NCI-H187 treated with DMSO at 0.1 percent for 48 hours (cell line): Measurements from ENCODE around the gene WDR17.

Source experiments
- DNase-seq: peaks from one replicate; lab custom pipeline; 2025; lab: John Stamatoyannopoulos, UW

Gene WDR17

DNA sequence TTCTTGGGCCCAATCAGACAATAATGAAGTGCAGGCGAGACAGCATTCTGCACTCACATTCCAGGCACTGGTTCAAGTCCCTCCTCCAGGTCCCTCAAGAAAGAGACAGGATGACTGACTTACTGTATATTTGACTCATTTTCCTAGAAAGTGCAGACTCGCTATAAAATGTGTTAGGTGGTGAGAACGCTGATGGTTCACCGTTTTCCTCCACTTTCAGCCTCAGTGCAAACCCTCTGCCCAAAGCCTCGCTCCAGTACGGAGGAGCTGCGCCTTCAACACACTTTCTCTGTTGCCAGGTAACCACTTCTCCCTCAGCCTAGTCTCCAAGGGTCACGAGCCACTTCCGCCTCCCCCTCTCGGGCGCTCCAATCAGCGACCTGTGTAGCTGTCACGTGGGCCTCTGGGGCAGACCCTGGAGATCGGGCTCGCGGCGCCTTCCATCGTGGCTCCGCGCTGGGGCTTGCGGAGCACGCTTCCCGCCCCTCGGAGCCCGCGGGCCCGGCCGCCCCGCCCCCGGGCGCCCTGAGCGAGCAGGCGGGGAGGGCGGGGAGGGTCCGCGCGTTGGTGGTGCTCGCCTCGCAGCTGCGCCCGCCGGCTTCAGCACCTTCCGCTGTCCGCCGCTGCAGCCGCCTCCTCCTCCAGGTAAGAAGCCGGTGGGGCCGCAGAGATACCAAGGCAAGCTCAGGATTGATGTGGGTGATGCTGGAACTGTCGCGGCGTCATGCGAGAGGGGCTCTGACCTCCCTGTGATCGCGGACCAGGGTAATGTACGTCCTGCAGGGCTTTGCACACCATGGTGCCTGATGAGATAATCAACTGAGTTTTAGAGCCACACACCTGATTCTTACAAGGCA is at the start of gene WDR17:
Gene WDR17, plus strand, starts transcription at position 407 of the 857 bp plus-strand sequence. CDS start 45,740 bp downstream, outside the sequence.
- DNase-seq = peak; percentile 66

DNA sequence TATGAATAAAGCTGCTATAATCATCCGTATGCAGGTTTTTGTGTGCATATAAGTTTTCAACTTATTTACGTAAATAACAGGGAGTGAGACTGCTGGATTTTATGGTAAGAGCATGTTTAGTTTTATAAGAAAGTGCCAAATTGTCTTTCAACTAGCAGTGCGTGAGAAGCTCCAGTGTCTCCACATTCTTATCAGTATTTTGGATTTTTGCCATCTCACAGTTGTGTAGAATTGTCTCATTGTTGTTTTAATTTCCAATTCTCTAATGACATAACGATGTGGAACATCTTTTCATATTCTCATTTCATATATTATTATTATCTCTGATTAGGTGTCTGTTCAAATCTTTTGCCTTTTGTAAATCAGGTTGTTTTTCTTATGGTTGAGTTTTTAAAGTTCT is 49.0 kb upstream of the WDR17 start:
- DNase-seq = no peak

DNA sequence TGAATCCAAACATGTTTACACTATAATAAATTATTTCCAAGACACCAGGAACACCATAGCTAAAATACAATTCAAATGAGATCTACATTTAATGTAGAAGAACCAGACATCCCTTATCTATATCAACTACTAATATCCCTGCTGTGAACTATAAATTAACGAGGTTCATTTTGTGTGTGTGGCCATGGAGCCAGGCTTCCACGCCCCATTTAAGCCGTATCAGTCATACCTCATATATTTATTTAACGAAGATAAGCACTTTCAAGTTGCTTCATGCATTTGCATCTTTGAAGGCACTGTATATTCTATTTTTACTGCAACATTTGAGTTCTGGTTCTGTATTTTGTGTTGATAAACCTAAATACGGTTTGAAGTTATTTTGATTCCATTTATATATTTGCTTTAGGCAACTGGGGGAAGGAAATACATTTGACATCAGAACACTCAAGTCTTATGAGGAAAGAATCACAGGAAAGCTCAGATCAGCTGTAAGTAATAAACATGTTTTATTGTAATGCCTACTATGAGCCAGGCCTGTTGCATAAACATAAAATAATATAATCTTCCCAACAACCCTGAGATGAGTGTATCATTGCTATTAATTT is 45.1 kb upstream of the WDR17 start:
- no peak for DNase-seq

DNA sequence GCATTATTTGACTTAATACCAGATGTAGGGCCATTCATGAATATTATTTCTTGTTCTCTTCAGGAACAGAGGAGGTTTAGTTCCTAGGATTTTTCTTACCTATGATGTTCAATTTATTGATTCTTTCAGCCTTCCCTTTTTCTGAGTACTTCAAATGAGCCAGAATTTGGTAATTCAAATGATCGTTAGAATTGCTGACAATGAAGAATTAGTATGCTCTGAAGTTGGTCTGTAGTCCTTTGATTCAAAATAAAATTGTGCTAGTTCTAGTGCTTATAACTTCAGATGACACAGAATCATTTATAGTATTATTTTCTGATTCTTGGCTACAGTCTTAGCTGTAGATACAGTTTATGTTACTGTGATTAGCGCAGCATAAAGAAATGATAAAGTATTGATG is 35.2 kb upstream of the WDR17 start:
- no peak for DNase-seq

DNA sequence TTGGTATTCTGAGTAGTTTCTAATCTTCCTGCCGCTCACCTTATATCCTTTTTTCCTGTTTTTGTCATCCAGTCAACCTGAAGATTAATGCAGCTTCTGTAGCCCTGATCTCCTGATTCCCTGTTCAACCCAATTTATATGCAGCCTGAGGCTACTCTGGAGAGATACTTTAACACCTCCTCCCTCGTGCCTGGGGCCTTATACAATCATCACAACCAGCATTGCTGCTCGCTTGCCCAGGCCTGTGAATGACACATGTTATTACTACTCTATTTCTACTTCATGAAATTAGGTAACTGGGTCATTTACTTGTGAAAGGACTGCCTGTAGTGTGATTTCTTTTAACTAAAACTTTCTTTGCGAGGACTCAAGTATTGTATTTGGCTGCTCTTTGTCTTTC is 33.7 kb upstream of the WDR17 start:
- no peak for DNase-seq

DNA sequence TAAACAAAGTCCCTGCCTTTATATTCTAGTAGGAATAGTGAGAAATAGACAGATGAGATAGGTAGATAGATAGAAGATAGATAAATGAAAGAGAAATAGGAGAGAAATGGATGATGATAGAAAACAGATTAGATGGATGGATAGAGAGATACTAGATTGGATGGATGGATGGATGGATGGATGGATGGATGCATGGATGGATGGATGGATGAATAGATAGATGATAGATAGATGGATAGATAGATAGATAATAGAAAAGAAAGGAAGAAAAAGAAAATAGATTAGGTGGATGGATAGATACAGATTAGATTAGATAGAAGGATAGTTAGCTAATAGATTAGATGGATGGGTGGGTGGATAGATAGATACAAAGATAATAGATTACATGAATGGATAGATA is 33.2 kb upstream of the WDR17 start:
- no peak for DNase-seq

DNA sequence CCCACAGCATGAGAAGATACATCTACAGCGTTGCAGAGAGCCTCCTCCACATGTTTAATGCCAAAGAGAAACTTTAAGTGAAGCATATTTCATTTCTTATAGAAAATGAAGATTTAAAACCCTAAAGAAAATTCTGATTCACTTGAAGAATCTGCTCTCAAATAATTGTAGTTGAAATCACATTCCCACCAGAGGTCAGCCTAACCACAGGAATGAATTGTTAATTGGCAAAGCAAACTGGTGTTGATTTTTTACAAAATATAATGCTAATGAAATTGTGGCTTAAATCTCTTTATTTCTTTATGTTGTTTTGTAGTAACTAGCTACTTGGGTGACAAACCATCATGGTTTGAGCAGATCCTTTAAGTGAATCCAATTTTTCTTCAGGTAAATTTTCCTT is 31.1 kb upstream of the WDR17 start:
- no peak for DNase-seq

DNA sequence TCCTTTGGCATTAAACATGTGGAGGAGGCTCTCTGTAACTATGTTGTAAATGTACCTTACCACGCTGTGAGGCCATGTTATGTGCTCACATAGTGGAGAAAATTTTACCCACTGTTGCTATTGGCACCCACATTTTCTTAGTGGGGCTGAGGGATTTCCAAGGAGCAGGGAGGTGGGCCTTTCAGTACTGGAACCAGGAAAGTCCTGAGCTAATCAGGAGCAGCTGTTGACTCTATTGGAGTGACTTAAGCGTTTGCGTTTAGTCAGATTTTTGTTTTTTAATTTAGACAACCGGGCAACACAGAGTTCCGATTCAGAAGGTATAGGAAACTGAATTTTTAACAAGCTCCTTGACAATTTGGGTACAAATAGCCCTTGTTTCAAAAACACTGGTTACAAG is 30.7 kb upstream of the WDR17 start:
- no peak for DNase-seq

DNA sequence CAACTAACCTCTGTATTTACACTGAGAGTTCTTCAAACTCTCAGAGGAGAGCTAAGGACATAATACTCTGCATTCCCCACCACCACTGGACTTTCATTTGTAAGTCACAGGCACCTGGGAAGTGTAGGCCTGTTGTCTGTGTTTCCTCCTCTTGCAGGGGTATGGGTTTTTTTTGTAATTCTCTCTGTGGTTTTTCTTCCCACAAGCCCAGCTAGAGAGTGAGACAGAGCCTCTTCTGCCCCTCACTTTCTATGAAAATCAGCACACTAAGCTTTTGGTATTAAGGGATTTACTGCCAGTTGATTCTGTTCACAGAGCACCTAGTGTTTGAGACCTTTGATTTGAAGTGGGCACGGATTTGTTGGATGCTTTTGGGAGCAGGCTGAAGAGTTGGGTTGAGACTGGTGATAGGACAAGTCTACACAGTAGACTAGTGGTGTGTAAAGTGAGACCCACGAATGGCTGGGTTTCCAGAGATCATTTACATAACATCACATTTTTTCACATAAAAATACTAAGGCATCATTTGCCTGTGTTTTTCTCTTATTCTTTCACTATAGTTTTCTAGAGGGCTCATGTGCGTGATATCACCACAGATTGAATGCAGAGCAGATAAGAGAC is 28.9 kb upstream of the WDR17 start:
- no peak for DNase-seq

DNA sequence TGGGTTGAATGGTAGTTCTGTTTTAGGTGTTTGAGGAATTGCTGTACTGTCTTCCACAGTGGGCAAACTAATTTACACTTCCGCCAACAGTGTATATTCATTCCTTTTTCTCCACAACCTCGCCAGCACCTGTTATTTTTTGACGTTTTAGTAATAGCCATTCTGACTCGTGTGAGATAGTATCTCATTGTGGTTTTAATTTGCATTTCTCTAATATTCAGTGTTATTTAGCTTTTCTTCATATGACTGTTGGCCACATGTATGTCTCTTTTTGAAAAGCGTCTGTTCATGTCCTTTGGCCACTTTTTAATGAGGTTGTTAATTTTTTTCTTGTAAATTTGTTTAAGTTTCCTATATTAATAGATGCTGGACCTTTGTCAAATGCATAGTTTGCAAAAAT is 26.9 kb upstream of the WDR17 start:
- DNase-seq = no peak

DNA sequence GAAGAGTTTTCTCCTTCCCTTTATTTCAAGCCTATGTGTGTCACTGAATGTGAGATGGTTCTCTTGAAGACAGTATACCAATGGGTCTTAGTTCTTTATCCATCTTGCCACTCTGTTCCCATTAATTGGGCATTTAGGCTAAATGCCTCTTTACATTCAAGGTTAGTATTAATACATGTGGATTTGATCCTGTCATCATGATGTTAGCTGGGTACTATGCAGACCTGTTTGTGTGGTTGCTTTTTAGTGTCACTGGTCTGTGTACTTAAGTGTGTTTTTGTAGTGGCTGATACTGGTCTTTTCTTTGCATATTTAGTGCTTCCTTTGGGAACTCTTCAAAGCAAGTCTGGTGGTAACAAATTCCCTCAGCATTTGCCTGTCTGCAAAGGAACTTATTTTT is 23.4 kb upstream of the WDR17 start:
- DNase-seq = no peak

DNA sequence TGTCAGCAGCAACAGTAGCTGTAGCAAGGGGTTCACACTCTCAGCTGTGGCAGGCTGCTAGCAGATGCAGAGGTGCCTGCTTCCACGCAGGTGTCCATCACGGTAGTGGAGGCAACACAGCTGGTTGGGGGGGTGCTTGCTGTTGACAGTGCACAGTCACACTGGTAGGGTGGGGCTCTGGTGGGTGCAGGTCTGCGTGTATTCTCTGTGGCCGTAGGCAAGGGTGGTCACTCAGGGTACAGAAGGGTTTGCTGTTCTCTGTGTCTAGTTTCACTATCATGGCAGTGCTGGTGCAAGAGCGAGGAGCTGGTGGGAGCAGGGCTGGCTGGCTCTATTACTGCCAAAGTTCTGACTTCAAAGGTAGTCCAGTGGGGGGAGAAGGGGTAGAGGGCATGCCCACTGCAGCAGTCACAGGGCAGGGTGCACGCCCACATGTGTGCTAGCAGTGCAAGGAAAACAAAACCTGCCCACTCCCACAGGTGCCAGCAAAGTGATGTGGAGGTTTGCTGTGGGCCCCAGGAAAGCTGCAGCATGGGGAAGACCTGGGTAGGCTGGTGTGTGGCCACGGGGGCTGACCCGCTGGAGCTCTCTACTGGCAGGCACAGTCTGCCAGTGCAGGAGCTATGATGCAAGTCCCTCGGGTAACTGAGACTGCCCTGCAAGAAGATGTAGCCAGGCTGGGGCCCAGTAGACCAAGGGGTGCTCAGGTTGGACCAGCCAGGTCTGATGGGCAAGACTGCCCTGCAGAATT is 21.6 kb upstream of the WDR17 start:
- no peak for DNase-seq

DNA sequence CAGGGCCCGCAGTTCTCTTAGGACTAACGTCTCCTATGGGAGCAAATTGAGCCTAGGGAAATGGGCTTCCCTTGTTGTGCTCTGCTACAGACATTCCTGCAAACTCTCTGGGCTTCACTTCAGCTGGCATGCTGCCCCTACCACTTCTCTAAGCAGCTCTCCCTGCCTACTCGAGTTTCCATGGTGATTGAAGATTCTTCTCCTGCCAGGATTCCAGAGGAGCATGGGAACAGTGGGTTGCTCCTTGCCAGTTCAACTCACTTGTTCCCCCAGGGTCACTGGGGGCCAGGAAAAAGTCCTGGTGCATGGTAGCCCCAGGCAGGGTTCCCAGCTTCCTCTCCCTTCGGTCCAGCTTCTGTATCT is 21.1 kb upstream of the WDR17 start:
- no peak for DNase-seq

DNA sequence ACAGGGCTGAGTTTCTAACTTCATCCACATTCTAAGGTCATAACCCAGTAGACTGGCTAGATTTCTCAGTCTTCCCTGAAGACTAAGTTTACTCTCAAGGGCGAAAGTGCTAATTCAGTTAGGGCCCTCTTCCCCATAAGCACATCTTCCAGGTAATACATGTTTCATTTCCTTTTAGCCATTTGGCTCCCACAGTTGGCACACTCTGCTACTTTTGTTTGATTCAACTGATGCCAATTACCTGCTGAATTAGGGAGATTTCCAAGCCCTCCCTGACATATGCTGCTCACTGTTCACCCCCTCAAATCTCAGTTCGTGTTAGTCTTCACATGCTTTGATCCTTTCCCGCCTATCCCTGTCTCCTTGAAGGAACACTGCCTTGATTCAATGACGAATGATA is 17.0 kb upstream of the WDR17 start:
- DNase-seq = no peak

DNA sequence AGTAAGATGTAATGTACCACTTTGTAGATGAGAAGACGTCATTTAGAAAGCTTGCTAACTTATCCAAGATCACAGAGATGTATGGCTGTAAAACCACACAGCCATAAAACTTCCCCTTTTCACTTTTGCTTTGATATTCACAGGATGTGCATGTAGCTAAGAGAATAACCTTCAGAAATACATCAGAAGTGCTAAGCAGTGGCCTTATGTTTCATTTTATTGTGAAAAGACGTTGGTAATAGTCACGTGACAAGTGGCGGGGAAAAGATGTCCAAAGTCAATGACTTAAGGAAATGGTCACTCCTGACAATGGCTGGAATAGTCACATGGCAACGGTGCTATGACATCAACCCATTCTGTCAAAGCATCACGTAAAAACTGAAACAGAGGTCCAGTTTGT is 12.9 kb upstream of the WDR17 start:
- no peak for DNase-seq

DNA sequence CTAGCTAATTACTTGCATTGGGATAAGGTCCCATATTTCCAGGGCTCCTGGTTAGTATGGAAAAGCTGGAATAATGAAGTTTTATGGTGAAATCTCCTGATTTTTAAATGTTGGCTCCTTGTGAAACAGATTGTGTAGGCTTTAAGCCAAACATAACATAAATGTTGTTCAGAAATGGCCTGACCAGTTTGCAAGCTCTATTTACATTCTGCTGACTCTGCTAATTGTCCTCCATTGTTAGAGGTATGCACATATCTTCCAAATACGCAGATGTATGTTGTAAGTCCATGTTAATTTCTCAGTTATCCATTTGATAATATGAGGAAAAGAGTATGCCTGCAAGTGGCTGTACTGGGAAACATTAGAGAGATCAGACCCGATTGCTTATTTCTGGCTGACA is 11.9 kb upstream of the WDR17 start:
- DNase-seq = no peak

DNA sequence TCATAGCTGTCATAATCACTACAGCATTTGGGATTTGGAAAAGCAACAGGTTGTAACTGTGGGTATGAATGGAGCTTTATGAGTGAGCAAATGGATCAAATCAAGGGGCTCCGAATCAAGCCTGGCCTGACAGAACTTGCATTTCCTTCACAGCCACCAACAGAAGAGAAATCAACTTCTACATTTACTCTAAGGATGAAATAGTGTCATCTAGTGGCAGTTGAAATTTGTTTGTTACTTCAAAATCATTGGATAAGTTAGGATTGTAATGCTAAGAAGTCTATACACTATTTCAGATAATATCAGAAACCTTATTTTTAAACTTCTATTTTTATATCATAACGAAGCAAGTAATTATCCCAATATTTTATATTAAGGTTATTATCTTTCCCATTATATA is 10.7 kb upstream of the WDR17 start:
- DNase-seq = no peak

DNA sequence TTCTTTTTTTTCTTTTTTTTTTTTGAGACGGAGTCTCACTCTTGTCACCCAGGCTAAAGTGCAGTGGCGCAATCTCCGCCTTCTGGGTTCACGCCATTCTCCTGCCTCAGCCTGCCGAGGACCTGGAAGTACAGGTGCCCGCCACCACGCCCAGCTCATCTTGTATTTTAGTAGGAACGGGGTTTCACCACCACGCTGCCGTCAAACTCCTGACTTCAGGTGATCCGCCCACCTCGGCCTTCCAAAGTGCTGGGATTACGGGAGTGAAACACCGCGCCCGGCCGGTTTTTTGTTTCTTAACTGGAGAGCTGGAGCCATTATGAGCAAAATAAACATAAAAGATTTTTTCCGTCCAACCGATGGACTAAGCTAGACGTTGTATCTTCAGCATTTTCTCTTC is 1.9 kb upstream of the WDR17 start:
- DNase-seq = no peak

DNA sequence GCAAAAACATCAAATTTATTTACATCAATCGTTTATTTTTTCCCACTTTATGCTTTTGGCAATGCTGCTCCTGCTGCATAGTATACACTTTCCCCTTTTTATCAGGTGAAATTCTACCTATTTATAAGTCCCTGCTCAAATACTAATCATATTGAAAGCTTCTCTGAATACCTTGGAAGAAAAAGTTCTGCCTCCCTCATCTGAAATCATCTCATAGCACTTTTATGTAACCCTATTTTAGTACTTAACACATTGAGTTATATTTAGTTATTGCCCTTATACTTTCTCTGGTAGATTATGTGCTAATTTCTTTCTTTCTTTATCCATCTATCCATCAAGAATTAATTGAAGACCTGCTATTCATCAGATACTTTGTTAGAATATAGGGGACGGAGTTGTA is 1.1 kb upstream of the WDR17 start:
- DNase-seq = no peak

DNA sequence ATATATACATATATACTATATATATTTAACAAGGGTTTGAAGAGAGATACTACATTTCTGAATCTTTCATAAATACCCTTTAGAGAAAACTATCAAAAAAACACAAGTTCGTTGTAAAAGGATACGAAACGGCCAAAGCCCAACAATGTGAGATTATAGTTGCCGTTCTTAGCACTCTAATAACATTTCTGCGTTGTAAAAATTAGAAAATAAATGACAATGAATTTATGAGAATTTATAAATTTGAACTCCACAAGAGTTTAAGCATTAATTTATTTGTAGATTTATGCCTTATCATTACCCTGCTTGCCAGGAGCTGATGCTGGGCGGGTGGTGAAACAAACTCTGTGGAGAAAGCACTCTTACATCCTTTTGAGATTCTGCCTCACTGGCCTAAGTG is 1.1 kb downstream of the WDR17 start:
- no peak for DNase-seq

DNA sequence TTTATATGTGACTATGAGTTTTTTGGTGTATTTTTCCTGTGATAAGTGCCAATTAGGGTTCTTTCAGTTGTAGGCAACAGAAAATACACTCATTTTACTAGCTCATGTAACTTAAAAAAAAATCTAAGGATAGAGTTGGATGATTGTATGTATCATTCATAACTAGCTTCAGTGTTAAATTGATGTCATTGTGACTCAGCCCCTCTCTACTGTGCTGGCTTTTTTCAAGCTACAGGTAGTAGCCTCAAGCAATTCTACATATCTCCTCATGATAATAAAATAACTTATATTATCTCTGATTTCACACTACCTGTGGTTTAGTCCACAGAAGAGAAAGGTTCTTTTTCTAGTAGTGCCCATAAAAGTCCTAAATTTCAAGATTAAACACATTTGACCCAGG is 11.9 kb downstream of the WDR17 start:
- no peak for DNase-seq

DNA sequence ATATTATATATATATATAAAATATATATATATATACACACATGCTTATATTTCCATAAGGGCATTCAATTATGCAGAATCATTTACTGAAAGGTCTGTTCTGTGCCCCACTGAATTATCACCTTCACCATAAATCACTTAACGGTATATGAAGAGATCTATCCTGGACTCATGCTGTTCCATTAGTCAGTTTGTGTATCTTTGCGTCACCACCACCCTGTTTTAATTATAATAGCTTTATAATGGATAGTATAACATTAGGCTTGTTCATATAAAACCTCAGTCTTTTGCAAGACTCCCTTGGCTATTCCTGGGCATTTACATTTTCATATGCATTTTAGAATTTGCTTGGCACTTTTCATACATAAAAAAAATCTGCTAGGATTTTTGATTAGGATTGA is 19.1 kb downstream of the WDR17 start:
- DNase-seq = no peak

DNA sequence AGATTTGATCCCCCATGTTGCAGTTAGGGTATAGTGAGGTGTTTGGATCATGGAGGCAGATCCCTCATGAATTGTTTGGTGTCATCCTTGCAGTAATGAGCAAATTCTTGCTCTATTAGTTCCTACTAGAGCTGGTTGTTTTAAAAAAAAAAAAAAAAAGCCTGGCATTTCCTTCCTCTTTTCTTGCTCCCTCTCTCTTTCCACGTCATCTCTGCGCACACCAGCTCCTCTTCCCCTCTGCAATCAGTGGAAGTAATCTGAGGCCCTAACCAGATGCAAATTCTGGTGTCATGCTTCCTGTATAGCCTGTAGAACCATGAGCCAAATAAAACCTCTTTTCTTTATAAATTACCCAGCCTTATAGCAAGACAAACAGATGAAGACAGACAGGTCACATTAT is 24.5 kb downstream of the WDR17 start:
- DNase-seq = no peak
